ENCODE results near the gene PRIMA1. TPM values are rescaled to one million over a fixed set of nuclear protein-coding genes. Genes with fewer than 3 reads are reported as not detected.
A peak's percentile ranks its signal among the peaks of the same experiment; 100 is the strongest.

The PRIMA1 gene
- total RNA-seq, 1 experiment from 2014 or later: 2.3 TPM

DNA sequence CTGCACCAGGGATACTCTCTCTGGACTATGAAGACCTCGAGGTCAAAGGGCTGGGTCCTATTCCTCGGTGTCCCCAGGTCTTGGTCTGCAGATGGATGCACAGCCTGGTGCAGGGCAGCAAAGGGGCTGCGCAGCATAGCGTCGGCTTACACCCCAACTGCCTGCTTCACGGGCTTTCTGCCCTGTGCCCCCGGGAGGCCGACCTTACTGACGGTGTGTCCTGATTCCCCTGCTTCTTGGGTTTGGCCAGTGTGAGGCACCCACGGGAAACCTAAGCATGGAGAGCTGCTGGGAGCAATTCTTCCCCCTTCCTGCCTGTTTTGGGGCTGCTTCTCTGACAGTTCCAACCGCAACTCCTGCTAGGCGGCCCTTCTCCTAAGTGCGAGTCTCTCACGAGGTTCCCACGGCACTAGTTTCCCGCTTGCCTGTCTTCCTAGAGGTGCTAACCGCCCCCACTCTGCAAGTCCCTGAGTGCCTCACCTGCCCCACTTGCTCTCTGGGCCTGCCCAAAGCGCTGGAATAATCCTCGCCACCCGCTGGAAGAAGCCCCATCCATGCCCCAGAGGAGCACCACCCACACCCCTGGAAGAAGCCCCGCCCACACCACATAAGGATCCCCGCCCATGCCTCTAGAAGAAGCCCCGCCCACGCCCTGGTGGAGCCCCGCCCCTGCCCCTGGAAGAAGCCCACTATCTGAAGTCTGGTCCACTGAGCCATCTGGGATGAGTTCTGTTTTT is 54.0 kb downstream of the PRIMA1 start:
- Histone ChIP-seq H4K20me1 (ENCODE audit: control insufficient read depth, insufficient read depth, insufficient read length) (no peaks in the 10 kb centered on the region), H3K9me3 (ENCODE audit: control insufficient read depth, low read depth, low read length) (no peaks in the 10 kb centered on the region), H3K79me1 (ENCODE audit: insufficient read depth, low read depth, low read length, poor library complexity, severe bottlenecking) (no peaks in the 10 kb centered on the region), H2BK15ac (ENCODE audit: low read depth, low read length) (no peak overlapping the region), H3K27ac (ENCODE audit: insufficient read length, low read depth, low read length) (no peak overlapping the region), H3K18ac (ENCODE audit: insufficient read length, low read depth, low read length) (peak overlapping the region; percentile 53), H3K27me3 (ENCODE audit: insufficient read depth, low read length) (no peaks in the 10 kb centered on the region), H3K4me2 (ENCODE audit: insufficient read depth, insufficient read length, low read length) (no peak overlapping the region), H3K79me2 (ENCODE audit: insufficient read depth, low read length) (no peaks in the 10 kb centered on the region), H4K91ac (ENCODE audit: insufficient read length, low read depth, low read length) (no peak overlapping the region), H2BK20ac (ENCODE audit: low read depth, low read length, poor library complexity, severe bottlenecking) (no peak overlapping the region), H2BK12ac (ENCODE audit: insufficient read length, low read depth, low read length) (no peak overlapping the region), H2BK120ac (ENCODE audit: low read depth, low read length, poor library complexity, severe bottlenecking) (no peak overlapping the region), H3K14ac (ENCODE audit: insufficient read depth, low read length) (no peak overlapping the region), H3K56ac (ENCODE audit: insufficient read length, low read depth, low read length) (no peak overlapping the region), H3K9ac (ENCODE audit: extremely low read depth, insufficient read length, low read length) (no peak overlapping the region), H4K5ac (ENCODE audit: insufficient read length, low read depth, low read length) (no peak overlapping the region), H3T11ph (ENCODE audit: low read length) (no peak overlapping the region), H2AK5ac (ENCODE audit: insufficient read length, low read length) (no peak overlapping the region), H3K4me1 (ENCODE audit: insufficient read depth, low read length) (no peaks in the 10 kb centered on the region), H4K8ac (replicated peaks; ENCODE audit: insufficient read length, low read depth, low read length) (no peak overlapping the region), H2BK5ac (ENCODE audit: insufficient read length, low read length) (no peak overlapping the region), H3K23me2 (ENCODE audit: insufficient read length, low read depth, low read length, poor library complexity, severe bottlenecking) (no peaks in the 10 kb centered on the region), H3K23ac (ENCODE audit: insufficient read length, low read depth, low read length) (no peak overlapping the region), H2AFZ (ENCODE audit: low read length) (no peak overlapping the region), H3K4ac (ENCODE audit: low read depth, low read length) (no peak overlapping the region)
- peaks cover 15 to 27% of the 10 kb centered on the region in 2 experiments for H3K4me1 Mint-ChIP-seq
- TF ChIP-seq, protein P1, sequence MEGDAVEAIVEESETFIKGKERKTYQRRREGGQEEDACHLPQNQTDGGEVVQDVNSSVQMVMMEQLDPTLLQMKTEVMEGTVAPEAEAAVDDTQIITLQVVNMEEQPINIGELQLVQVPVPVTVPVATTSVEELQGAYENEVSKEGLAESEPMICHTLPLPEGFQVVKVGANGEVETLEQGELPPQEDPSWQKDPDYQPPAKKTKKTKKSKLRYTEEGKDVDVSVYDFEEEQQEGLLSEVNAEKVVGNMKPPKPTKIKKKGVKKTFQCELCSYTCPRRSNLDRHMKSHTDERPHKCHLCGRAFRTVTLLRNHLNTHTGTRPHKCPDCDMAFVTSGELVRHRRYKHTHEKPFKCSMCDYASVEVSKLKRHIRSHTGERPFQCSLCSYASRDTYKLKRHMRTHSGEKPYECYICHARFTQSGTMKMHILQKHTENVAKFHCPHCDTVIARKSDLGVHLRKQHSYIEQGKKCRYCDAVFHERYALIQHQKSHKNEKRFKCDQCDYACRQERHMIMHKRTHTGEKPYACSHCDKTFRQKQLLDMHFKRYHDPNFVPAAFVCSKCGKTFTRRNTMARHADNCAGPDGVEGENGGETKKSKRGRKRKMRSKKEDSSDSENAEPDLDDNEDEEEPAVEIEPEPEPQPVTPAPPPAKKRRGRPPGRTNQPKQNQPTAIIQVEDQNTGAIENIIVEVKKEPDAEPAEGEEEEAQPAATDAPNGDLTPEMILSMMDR (conservative IDR thresholded peaks at IDR 0.05): no peak
- peaks cover 3% of the 10 kb centered on the region for H3K27me3 Mint-ChIP-seq (ENCODE audit: low read depth)
- no peak overlapping the region for H3K4me3 Mint-ChIP-seq
- peaks cover 0 to 2% (median 2%) of the 10 kb centered on the region in 3 experiments; a peak in 1 of 7 replicates for H3K36me3 Mint-ChIP-seq (ENCODE audit: insufficient read depth in 1 of 3, low read depth in 3 of 3)
- no CpG with 5 or more reads among the region's 25 CpGs for WGBS (ENCODE audit: extremely low coverage, insufficient read length, low lambda C conversion rate)
- H3K9me3 Mint-ChIP-seq: no peaks in the 10 kb centered on the region; a peak in 1 of 5 replicates
- DNase-seq: peak; percentile 86
- no peak overlapping the region; a peak in 1 of 7 replicates for H3K27ac Mint-ChIP-seq

Measured in H9 (cell line).